Measurements from ENCODE around the gene MYLK2.
"Not testable (repeated sequence)": the region's sequence is repeated elsewhere in the genome, so short reads cannot be mapped to it uniquely, and the experiment has no call there.

MYLK2 gene

DNA sequence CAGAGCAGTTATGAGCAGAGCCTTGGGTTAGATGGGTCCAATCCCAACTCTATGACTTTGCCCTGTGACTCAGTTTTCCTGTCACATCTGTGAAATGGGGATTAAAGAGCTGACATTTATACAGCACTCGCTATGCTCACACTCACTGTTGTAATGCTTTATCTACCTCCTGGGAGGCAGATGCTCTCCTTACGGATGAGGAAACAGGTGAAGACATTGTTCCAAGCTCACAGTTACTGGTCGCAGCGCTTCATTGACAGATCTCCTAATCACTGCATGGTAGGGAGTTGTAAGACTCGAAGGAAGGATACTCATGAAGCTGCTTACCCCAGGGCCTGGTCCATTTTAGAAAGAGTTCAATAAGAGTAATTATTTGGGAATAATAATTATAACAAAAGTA is 2.9 kb upstream of the MYLK2 start:
- DNase-seq: no peak

DNA sequence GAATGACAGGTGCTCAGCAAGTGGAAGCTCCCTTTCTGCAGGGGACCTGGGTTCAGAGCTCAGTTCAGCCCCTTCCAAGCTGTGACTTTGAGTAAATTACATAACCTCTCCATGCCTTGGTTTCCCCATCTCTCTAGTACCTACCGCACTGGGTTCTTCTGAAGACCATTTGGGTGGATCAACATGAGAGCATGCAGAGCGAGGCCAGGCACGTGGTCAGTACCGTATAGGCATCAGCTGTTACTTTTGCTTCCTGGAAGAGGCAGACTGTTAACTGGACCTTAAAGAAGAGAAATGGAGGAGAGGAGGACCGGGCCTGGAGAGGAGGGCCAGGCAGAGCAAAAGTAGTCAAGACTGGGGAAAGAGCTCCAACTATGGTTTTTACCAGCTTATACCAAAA is 1.7 kb upstream of the MYLK2 start:
- no peak for DNase-seq

DNA sequence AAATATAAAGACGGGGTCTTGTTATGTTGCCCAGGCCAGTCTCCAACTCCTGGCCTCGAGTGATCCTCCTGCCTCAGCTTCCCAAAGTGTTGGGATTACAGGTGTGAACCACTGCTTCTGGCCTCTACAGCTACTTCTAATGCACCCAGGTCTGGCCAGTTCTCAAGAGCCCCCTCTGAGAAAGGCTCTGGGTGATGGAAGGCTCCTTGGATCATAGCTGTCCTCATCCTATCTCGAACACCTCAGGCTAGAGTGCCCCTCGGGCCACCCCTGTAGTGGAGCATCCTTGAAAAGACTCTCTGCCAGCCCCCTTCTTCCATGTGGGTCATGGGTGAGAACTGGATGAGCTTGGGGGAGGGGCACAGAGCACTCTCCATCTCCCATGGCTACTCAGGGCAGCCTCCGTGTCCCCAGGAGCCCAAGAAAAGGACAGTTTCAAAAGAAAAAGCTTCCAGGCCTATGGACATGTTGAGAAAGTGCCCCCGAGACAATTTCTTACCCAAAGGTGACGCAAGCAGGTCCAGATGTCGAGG is 714 bp upstream of the MYLK2 start:
- no peak for DNase-seq

DNA sequence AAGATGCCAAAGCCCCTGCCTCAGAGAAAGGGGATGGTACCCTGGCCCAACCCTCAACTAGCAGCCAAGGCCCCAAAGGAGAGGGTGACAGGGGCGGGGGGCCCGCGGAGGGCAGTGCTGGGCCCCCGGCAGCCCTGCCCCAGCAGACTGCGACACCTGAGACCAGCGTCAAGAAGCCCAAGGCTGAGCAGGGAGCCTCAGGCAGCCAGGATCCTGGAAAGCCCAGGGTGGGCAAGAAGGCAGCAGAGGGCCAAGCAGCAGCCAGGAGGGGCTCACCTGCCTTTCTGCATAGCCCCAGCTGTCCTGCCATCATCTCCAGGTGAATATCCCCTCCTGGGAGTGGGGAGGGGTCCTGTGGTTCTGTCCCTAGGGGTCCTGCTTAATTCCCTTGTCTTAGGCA is 1.1 kb downstream of the MYLK2 start:
- no peak for DNase-seq

DNA sequence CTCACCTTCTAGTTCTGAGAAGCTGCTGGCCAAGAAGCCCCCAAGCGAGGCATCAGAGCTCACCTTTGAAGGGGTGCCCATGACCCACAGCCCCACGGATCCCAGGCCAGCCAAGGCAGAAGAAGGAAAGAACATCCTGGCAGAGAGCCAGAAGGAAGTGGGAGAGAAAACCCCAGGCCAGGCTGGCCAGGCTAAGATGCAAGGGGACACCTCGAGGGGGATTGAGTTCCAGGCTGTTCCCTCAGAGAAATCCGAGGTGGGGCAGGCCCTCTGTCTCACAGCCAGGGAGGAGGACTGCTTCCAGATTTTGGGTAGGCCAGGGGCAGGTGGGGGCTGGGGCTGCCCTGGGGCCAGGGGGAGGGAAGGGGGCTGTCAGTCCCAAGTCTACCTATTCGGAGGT is 2.3 kb downstream of the MYLK2 start:
- no peak for DNase-seq

DNA sequence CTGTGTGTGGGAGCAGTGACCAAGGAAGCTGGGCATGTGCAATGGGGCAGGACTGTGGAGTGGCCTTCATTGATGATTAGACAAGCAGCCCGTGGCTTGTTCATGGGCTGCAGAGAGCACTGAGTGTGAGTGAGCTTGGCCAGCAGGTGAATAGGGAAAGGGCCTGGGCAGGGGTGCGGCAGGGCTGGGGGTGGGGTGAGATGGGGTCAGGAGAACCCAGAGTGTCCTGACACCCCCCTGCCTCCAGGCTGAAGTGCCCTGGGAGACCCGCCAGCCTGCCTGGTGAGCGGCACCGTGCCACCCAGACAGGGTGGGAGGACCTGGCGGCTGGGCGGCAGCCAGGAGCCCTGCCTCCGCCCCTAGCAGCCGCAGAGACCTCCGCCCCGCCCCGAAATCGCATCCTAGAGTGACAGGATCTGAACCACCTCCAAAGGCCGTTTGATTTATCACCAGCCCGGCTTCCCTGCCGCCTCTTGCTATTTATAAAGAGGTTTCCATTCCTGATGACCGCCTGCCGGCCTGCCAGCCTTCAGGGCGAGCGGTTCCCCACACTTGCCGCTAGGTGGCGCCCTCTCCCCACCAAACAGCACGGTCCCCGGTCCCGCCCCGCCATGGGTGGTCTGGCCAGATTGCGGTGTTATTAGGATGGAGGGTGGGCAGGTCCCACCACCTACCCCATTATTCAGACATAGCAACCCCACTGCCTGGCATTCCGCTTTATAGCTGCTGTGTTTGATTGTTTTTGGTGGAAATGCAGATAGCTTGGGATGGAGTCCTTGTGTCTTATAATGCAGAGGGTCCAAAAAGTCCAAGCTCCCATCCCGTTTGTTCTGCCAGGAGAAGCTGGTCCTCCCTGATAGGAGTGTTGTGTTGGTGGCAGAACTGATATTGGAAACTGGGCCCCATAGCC is 3.5 kb downstream of the MYLK2 start:
- peak; percentile 70 to 80 for DNase-seq

DNA sequence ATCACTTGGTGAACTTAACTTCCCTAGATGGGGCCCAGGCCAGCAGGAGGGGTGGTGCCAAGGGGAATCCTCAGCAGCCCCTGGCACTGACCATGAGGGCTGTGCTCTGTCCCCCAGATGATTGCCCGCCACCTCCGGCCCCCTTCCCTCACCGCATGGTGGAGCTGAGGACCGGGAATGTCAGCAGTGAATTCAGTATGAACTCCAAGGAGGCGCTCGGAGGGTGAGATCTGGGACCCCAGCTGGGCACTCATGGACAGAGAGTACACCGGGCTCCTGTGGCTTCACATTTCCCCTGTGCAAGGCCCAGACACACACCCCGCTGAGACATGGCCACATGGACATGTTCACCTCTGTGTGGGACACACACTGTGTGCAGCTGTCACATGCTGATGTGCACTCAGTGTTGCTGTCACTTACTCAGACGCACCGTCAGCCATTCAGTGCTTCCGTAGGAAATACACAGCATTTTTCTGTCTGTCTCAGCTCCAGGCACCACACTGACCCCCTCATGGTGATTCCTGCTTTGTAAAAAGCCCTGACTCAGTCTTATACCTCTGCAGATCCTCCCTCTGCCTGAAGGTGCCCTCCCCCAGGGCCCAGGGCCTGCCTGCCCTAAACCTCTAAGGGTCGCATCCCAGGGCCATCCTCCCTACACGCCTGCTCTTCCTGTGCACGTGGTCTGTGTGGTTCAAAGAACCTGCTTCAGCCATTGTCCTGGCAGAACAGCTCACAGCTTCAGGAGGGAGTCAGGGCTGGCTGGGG is 4.4 kb downstream of the MYLK2 start:
- no peak for DNase-seq

DNA sequence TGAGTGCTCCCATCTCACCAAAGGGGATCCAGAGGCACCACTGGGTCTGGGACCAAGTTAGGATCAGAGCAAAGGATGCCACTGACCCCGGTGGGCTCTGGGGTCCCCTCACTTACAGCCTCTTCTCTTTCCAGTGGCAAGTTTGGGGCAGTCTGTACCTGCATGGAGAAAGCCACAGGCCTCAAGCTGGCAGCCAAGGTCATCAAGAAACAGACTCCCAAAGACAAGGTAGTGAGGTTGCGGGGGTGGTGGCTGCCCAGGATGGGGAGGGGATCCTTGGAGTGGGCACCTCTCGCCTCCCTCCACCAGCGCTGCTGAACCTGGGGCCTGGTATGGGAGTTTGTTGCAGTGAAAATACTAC is 4.9 kb downstream of the MYLK2 start:
- DNase-seq: no peak

DNA sequence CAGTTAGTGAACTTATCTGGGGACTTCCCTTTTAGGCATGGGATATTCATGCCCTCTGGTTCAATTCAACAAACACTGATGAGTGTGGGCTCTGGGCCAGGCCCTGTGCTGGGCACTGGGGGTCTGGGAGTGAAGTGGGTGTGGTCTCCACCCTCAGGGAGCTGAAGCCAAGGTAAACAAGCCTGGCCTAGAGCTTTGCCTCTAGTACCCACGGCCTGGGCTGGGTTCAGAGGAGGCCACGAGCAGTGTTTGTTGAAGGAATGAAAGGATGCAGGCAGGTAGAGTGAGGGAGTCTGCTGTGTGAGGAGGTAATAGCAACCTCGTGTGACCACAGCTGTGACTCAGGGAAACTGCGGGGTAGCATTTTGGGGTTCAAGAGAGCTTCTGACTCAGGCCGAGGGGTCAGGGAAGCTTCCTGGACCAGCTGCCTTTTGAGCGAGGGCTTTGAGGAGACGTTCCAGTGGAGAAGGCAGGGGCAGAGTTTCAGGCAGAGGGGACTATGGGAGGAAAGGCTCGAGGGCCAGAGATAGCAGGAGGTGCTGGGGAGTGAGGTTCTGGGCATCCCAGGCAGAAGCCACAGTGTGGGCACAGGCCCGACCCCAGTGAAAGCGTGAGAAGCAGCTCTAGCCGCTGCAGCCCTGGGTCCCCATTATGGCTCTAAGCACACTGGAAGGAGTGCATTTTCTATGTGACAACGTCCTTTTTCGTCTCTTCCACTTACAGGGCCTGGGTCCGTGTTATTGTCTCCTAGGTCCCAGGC is 5.6 kb downstream of the MYLK2 start:
- DNase-seq: no peak

DNA sequence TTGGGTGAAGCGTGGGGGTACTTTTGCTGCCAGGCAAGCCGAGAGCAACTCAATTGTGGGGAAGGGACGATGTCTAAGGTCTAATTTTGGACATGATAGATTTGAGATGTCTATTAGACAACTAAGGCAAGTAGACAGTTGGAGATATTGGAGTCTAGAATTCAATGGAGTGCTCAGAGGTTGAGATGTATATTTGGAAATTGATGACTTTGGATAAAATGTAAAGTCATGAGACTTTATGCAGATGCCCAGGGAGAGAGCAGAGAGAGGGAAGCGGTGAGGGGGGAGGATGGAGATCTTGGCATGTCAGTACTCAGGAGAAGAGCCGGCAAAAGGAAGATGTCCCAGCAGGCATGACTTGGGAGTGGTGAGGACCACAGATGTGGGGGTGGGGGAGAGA is 6.9 kb downstream of the MYLK2 start:
- no peak for DNase-seq

DNA sequence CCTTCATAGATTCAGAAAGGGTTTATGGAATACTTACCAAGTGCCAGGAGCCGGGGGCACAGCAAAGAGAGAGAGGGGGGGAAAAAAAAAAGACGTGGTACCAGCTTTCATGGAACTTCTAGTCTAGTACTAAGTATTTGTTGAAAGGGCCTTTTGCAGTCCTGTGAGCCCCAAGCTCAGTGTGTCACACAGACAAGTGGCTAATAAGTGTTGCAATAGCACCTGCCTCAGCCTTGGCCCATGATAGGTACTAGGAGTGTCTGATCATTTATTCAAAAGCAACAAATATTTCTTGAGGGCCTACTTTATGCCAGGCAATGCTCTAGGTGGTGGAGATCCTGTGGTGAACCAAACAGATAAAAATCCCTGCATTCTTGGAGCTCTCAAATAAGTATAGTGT is 7.9 kb downstream of the MYLK2 start:
- DNase-seq: no peak

DNA sequence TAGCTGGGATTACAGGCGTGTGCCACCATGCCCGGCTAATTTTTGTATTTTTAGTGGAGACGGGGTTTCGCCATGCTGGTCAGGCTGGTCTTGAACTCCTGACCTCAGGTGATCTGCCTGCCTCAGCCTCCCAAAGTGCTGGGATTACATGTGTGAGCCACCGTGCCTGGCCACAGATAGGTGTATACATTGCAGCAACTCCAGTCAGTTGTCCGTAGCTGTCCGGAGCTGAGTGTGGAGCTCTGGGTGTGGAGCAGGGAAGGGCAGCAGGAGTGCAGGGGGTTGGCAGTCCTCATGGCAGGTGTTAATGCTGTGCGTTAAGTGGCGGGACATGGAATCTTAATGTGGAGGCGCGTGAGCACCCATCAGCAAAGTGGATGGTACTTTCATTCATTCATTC is 8.9 kb downstream of the MYLK2 start:
- DNase-seq: not testable (repeated sequence)

DNA sequence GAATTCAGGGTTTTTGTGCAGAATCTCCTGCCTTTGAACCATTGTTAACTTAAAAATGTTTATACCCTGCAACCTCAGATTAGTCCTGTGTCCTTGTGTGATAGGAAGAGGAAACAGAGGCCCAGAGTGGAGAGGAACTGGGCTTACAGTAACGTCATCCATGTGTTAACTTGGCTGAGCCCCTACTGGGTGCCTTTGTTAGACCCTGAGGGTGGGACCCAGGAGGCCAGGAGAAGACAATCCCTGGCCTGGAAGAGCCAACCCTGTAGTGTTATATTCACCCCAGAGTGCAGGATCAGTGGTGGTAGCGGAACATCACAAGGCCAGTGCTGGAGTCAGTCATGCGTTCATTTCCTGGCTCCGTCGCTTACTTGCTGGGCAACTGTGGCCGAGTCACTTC is 10.6 kb downstream of the MYLK2 start:
- no peak for DNase-seq

DNA sequence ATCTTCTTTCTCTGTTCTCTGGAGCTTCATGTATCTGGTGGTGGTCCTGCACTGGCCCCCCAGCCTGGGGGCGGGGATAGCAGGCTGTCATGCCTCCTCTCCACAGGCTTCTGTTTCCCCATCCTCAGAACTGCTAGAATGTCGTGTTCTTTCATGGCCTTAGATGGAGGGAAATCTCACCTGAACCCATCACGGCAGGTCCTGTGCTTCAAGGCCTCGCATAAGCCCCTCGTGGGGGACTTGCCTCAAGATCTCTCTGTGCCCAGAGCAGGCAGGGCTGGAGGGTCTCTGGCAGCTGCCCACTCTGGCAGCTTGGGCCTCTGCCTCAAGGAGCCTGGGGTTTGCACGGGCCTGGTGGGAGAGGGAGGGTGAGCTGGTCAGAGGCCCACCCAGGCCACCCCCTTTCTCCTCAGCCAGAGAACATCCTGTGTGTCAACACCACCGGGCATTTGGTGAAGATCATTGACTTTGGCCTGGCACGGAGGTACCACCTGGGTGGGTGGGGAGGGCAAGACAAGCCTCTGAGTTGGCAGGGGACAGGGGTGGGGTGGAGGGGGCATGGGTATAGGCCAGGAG is 11.3 kb downstream of the MYLK2 start:
- no peak for DNase-seq

DNA sequence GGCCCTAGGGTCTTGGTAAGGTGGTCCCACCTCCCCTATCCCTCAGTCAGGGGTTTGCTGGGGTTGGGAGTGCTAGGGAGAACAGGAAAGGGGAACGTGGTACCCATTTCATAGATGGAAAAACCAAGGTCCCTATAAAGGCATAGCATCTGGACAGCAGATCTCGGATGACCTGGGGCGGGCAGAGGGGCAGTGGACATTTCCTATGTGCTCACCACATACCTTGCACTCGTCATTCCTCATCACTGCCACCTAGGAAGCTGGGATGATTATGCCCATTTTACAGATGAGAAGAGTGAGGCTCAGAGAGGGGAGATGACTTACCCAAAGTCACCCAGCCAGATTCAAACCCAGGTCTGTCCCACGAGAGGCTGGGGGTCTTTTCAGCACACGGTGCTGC is 12.1 kb downstream of the MYLK2 start:
- no peak for DNase-seq

DNA sequence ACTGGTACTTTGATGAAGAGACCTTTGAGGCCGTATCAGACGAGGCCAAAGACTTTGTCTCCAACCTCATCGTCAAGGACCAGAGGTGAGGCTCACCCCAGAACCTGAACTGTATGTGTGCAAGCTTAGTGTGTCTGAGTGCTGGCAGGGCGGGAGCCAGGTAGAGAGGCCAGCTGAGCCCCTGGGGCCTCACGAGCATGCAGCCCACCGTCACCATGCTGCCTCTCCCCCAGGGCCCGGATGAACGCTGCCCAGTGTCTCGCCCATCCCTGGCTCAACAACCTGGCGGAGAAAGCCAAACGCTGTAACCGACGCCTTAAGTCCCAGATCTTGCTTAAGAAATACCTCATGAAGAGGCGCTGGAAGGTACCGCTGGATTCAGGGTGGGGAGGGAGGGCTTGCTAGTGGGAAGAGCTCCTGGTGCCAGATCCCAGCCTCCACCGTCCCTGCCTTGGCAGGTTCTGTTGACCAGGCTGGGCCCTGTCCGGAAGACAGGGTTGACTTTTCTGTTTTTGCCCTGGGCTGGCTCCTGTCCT is 12.7 kb downstream of the MYLK2 start:
- no peak for DNase-seq

DNA sequence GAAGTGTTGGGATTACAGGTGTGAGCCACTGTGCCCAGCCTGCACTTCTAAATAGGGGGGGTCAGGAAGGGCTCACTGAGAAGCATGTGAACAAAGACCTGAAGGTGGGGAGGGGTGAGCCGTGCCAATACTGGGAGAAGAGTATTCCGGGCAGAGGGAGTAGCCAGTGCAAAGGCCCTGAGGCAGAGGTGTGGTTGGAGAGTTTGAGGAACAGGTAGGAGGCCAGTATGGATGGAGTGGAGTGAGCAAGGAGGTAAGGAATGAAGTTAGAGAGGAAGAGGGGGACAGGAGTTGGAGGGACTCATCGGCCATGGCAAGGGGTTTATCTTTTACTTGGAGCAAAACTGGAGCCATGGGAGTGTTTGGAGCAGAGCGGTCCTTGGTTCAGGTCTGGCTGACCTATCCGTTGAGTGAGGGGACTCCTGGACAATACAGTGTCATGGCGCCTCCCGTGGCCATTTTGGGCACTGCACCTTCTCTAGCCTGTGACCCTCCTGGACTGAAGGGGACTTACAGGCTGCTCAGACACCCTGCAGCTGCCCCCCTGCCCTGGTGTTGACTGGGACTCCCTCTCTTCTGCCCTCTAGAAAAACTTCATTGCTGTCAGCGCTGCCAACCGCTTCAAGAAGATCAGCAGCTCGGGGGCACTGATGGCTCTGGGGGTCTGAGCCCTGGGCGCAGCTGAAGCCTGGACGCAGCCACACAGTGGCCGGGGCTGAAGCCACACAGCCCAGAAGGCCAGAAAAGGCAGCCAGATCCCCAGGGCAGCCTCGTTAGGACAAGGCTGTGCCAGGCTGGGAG is 14.2 kb downstream of the MYLK2 start:
- peak; percentile 64 to 75 for DNase-seq

DNA sequence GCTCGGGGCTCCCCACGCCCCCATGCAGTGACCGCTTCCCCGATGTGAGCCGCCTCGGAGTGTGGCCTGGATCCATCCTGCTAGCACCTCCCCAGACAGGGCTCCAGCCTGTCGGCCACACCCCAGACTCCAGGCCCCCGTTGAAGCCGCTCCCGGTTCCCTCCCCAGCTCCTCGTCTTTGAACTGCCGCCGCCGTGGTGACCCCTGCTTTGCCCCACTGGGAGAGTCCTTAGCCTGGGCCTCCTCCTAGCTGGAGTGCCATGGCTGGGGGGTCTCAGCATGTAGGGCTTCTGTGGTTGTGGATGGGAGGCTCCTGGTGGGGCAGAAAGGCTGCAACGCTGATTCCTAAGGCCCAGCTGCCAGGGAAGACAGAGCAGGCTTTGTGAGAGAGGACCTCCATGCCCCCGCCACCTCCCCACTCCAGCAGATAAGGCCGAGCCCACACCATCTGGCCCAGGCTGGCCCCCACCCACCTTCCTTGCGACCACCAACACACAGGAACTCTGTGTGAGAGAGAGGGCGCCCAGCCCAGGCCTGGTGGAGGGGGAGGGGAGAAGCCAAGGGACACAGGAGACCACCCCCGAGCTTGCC is 14.9 kb downstream of the MYLK2 start:
- no peak for DNase-seq

DNA sequence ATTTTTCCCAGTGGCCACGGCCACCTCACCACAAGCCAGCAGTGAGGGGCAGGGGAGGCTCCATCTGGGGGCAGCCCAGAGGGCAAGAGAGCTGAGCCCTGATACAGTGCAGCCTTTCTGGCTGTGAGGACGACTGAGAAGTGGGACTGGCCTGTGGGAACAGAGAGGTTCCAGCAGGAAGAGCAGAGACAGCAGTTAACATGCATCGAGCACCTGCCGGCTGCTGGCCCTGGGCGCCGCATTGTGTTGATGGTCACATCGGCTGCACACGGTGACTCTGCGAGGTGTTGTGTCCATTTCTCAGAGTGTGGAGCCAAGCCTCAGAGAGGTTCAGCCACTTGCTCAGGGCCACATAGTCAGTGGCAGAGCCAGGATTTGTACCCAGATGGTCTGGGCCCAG is 16.4 kb downstream of the MYLK2 start:
- no peak for DNase-seq

DNA sequence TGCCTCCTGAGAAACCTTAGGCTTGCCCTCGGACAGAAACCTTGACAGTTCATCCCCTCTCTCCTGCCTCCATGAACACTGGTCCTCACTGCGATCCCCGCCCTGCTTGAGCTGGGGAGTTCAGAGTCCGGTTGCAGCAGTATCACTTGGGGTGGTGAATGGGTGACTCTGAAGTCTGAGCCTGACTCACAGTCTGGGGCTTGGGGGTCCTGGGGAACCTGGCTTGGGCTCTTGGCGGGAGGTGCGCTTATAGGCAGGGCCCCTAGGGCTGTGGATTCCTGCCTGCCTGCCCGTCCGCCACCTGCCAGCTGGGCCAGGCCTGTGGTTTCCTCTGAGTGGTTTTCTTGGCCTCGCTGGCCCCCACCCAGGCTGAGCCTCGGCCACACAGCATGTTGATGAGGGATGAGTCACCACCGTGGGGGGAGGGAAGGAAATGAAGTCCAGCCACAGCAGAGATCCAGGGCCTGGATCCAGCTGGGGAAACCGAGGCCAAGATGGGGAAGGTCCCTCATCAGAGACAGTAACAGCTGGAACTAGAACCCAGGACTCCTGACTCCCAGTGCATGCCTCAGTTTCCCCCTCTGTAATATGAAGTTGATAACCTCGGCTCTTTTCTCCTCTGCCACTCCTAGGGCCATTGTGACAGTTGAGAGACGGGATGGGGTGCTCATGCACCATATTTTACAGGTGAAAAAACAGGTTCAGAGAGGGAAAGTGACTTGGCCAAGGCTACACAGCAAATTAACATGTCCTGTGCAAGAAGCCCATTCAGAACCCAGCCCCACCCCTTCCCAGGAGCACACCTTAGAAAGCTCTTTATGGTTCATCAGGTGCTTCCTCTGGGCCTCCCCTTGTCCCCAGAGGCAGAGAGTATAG is 17.1 kb downstream of the MYLK2 start:
- DNase-seq: peak in 1 of 2 donors; percentile 7
